Calu3 (cell line): ENCODE data around the gene PPP1R36. TPM values are rescaled to one million over a fixed set of nuclear protein-coding genes. Genes with fewer than 3 reads are reported as not detected.
A peak's percentile ranks its signal among the peaks of the same experiment; 100 is the strongest.
"Not testable (repeated sequence)": the region's sequence is repeated elsewhere in the genome, so short reads cannot be mapped to it uniquely, and the experiment has no call there.

Experiments used
- BruUV-seq: library from RNA; stranded (reverse); fragments of 400-500 nt; replicated peaks from 2 replicates; lab custom pipeline; 2021; lab: Mats Ljungman, UMichigan
- CTCF ChIA-PET: fragments of 300-600 bp; sonication (Branson Sonifier 250); formaldehyde crosslinking; loops from one replicate; lab custom pipeline; 2022; ENCODE audit warnings: antibody characterized with exemption; lab: Charles Lee
- DNase-seq: peaks from one replicate; pipeline ENCODE4 v3.0.0; 2022
- H3K27ac Mint-ChIP-seq: one replicate; pipeline ENCODE4 v1.8.0; 2022; ENCODE audit warnings: mixed read lengths; ENCODE audit not compliant: unreplicated experiment
- H3K27me3 Mint-ChIP-seq: one replicate; pipeline ENCODE4 v1.8.0; 2022; ENCODE audit warnings: mixed read lengths; ENCODE audit not compliant: unreplicated experiment
- H3K36me3 Mint-ChIP-seq: one replicate; pipeline ENCODE4 v1.8.0; 2022; ENCODE audit warnings: mild to moderate bottlenecking, moderate library complexity, mixed read lengths; ENCODE audit not compliant: insufficient read depth, unreplicated experiment
- H3K4me1 Mint-ChIP-seq: one replicate; pipeline ENCODE4 v1.8.0; 2022; ENCODE audit warnings: mild to moderate bottlenecking, low read depth, mixed read lengths; ENCODE audit not compliant: unreplicated experiment
- H3K4me3 Mint-ChIP-seq: one replicate; pipeline ENCODE4 v1.8.0; 2022; ENCODE audit warnings: mild to moderate bottlenecking, low read depth, moderate library complexity, mixed read lengths; ENCODE audit not compliant: unreplicated experiment
- H3K9me3 Mint-ChIP-seq: one replicate; pipeline ENCODE4 v1.8.0; 2022; ENCODE audit warnings: low read depth, mixed read lengths; ENCODE audit not compliant: unreplicated experiment
- intact Hi-C: fragments of 100-400 bp; cut with micrococcal nuclease; formaldehyde crosslinking; loops from one replicate; pipeline ENCODE4 v1.10.0; 2022; ENCODE audit not compliant: unreplicated experiment
- total RNA-seq: library from RNA; stranded (reverse); gene quantifications from 2 replicates; pipeline ENCODE4 v1.2.3, GENCODE V29; 2022
- TF ChIP-seq, protein P1 (sequence below): fragments of 200-600 bp; IDR thresholded peaks from one replicate; pipeline ENCODE4 v1.8.0; 2022; ENCODE audit warnings: antibody characterized with exemption; ENCODE audit not compliant: unreplicated experiment

Gene PPP1R36
- total RNA-seq, 1 experiment from 2014 or later = 0.40 TPM

DNA sequence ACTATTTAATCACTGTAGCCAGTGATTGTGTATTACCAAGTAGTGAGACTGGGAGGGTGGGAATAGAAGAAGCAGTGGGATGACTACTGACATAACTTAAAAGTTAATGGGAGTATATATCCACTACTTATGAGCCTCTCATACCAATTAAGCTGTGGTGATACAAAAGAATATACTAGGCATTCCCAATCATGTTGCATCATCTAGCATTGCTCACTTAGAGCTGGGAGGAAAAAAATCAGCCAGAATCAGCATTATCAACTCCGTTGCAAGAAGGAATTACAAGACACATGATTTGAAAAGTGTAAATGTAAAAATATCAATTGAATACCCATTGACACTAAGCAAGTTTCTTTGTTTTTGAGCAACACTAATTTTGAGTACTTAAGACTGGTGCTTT, 745 bp upstream of the PPP1R36 start:
- Mint-ChIP-seq H3K27ac (no peak overlapping the region), H3K4me3 (peak overlapping the region; percentile 52), H3K9me3 (no peaks in the 10 kb centered on the region), H3K4me1 (no peaks in the 10 kb centered on the region), H3K27me3 (peaks cover 39% of the 10 kb centered on the region), H3K36me3 (no peaks in the 10 kb centered on the region)
- TF ChIP-seq, protein P1, sequence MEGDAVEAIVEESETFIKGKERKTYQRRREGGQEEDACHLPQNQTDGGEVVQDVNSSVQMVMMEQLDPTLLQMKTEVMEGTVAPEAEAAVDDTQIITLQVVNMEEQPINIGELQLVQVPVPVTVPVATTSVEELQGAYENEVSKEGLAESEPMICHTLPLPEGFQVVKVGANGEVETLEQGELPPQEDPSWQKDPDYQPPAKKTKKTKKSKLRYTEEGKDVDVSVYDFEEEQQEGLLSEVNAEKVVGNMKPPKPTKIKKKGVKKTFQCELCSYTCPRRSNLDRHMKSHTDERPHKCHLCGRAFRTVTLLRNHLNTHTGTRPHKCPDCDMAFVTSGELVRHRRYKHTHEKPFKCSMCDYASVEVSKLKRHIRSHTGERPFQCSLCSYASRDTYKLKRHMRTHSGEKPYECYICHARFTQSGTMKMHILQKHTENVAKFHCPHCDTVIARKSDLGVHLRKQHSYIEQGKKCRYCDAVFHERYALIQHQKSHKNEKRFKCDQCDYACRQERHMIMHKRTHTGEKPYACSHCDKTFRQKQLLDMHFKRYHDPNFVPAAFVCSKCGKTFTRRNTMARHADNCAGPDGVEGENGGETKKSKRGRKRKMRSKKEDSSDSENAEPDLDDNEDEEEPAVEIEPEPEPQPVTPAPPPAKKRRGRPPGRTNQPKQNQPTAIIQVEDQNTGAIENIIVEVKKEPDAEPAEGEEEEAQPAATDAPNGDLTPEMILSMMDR = no peak
- BruUV-seq = no TSS peak
- CTCF ChIA-PET = no interaction called here
- DNase-seq = no peak
- intact Hi-C loops = loop anchor here (10.0 kb wide), 1 partner anchor 336 kb away; no protein-coding TSS in a partner anchor

DNA sequence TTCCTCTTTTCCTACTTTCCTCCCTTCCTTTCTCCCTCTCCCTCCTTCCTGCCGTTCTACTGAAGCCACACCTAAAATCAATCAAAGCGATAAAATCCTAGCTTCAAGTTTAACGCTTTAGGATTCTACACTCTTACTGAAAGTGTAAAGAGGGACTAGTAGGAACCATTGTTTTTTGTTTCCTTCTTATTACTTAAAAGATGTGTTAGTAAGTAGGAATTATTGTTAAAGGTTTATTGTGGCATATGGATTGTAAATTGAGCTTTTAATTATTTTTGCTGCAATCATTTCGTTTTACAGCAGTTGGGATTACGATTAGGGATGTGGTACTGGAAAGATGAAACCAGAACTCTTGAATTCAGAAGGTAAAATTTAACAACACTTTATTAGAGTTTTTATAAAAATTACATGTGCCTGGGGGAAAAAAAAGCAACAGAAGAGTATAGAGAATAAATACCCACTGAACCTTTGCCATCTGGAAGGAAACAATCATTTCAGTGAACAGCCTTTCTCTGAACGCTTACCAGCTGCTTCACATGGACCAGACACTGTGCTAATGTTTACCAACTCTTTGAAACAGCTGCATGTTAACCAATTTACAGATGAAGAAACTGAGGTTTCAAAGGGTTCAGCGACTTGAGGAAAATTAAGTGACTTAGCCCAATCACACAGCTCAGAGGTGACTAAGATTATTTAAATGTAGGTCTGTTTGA, 1.0 kb downstream of the PPP1R36 start:
- intact Hi-C loops = no loop called here
- Mint-ChIP-seq H3K27me3 (peaks cover 39% of the 10 kb centered on the region), H3K4me3 (peak overlapping the region; percentile 52), H3K36me3 (no peaks in the 10 kb centered on the region), H3K27ac (no peak overlapping the region), H3K9me3 (no peaks in the 10 kb centered on the region), H3K4me1 (no peaks in the 10 kb centered on the region)
- DNase-seq = no peak
- CTCF ChIA-PET = interaction anchor here (0.7 to 1.1 kb wide), 2 partner anchors 39 to 40 kb away, joined by 3 read pairs; no protein-coding TSS in a partner anchor
- TF ChIP-seq, protein P1 = no peak
- no TSS peak for BruUV-seq

DNA sequence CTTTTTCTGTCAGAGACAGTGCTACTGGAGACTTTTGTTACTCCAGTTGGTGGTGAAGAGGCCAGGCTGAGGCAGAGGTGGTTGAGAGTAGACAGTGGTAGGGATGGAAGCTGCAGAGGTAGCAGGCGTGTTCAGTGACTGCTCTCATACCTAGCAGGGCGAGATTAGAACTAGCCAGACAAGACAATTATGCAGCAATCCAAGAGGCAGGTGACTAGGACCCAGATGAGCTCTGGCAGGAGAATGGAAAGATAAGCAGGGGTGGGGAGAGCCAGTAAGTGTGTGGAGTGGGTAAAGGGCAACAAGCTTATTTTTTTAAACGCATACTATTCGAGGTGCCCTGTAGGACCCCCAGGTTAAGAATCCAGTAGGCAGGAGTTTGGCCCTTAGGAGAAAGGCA, 4.8 kb downstream of the PPP1R36 start:
- TF ChIP-seq, protein P1 = no peak
- H3K36me3 Mint-ChIP-seq = no peaks in the 10 kb centered on the region
- intact Hi-C loops = no loop called here
- H3K4me3 Mint-ChIP-seq = no peak overlapping the region
- no peak overlapping the region for H3K27ac Mint-ChIP-seq
- CTCF ChIA-PET = interaction anchor here (0.9 kb wide), 1 partner anchor 14 kb away, joined by 3 read pairs; the partner anchor contains the start of gene HSPA2
- BruUV-seq = no TSS peak
- H3K4me1 Mint-ChIP-seq = no peaks in the 10 kb centered on the region
- H3K9me3 Mint-ChIP-seq = no peaks in the 10 kb centered on the region
- DNase-seq = no peak
- peaks cover 39% of the 10 kb centered on the region for H3K27me3 Mint-ChIP-seq

DNA sequence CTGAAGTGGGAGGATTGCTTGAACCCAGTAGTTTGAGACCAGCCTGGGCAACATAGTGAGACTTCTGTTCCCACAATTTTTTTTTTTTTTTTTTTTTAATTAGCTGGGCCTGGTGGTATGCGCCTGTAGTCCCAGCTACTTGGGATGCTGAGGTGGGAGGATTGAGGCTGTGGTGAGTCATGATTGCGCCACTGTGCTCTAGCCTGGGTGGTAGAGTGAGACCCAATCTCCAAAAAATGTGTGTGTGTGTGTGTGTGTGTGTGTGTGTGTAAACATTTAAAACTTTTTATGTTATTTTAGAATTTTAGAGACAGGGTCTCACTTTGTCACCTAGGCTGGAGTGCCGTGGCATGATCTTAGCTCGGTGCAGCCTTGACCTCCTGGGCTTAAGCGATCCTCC, 6.8 kb downstream of the PPP1R36 start:
- H3K4me1 Mint-ChIP-seq = no peaks in the 10 kb centered on the region
- peaks cover 22% of the 10 kb centered on the region for H3K27me3 Mint-ChIP-seq
- no peak for DNase-seq
- H3K9me3 Mint-ChIP-seq = no peaks in the 10 kb centered on the region
- CTCF ChIA-PET = interaction anchor here (0.6 to 1.2 kb wide), 4 partner anchors 45 to 80 kb away, joined by 3 to 8 read pairs (median 3); no protein-coding TSS in a partner anchor
- TF ChIP-seq, protein P1 = no peak
- intact Hi-C loops = no loop called here
- no peak overlapping the region for H3K27ac Mint-ChIP-seq
- no peak overlapping the region for H3K4me3 Mint-ChIP-seq
- BruUV-seq = no TSS peak
- H3K36me3 Mint-ChIP-seq = no peaks in the 10 kb centered on the region

DNA sequence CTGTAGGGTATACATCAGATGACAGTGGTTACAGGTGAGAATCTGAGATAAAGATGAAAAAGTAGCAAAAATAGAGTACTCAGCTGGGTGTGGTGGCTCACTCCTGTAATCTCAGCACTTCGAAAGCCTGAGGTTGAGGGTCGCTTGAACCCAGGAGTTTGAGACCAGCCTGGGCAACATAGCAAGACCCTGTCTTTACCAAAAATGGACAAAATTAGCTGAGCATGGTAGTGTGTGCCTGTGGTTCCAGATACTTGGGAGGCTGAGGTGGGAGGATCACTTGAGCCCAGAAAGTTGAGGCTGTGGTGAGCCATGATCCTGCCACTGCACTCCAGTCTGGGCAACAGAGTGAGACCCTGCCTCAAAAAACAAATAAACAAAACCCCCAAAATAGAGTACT, 8.5 kb downstream of the PPP1R36 start:
- H3K9me3 Mint-ChIP-seq, H3K4me3 Mint-ChIP-seq, H3K27ac Mint-ChIP-seq, H3K27me3 Mint-ChIP-seq, H3K36me3 Mint-ChIP-seq, CTCF ChIA-PET, intact Hi-C loops, DNase-seq, BruUV-seq, H3K4me1 Mint-ChIP-seq: not testable (repeated sequence)
